K562 (cell line): Measurements from ENCODE around the gene SPATA25. TPM values are rescaled to one million over a fixed set of nuclear protein-coding genes. Genes with fewer than 3 reads are reported as not detected.

Source experiments
- ATAC-seq: fragments of 200-7000 bp; cut with Tn5 transposase; 3 replicates; pipeline ENCODE4 v1.9.1; 2020; ENCODE audit warnings: moderate library complexity
- BruUV-seq: library from RNA; stranded (reverse); fragments of 400-500 nt; replicated peaks from 2 replicates; lab custom pipeline; 2021; lab: Mats Ljungman, UMichigan
- CTCF ChIA-PET: fragments of 300-600 bp; formaldehyde crosslinking; extraction: SDS; loops from one replicate; lab custom pipeline; 2021; ENCODE audit warnings: low intra/inter-chr PET ratio; lab: Yijun Ruan, JAX
- POLR2A ChIA-PET: fragments of 300-600, 350-650 bp; sonication (Branson Sonifier 250); formaldehyde crosslinking; extraction: SDS; loops from one replicate; lab custom pipeline; 2021; ENCODE audit warnings: antibody characterized with exemption, inconsistent platforms; lab: Yijun Ruan, JAX
- DNase-seq, 4 experiments: peaks; one replicate each; pipeline versions ENCODE4 v3.0.0 to v3.0.0-alpha.2; 2011 to 2018; ENCODE audit warnings: low spot score in 3 of 4, mixed read lengths in 3 of 4; ENCODE audit errors: extremely low read depth in 1 of 4
- FAIRE-seq: peaks from 2 replicates; lab custom pipeline; 2011; peaks lifted over from hg19 to GRCh38; lab: Jason Lieb, UNC
- H2AFZ ChIP-seq: 2 replicates; pipeline ENCODE4 v1.6.0; 2011; ENCODE audit warnings: low read depth, low read length, control low read depth, inconsistent platforms
- H3K27ac ChIP-seq: fragments of 200-600 bp; 3 replicates; pipeline ENCODE4 v1.8.0; 2011; ENCODE audit warnings: low read depth, mild to moderate bottlenecking, control low read depth, inconsistent platforms, low read length, moderate library complexity, mixed read lengths; ENCODE audit errors: extremely low read depth
- H3K27me3 ChIP-seq, 2 experiments: fragments of 300-600 bp in 1 of 2; 2 replicates in 1 of 2; 3 replicates in 1 of 2; pipeline versions ENCODE4 v1.6.0 to v1.8.0; 2011; ENCODE audit warnings: inconsistent platforms in 2 of 2, low read length in 2 of 2, mild to moderate bottlenecking in 1 of 2, mixed read lengths in 1 of 2, moderate library complexity in 1 of 2; ENCODE audit not compliant: control insufficient read depth in 2 of 2, insufficient read depth in 2 of 2
- H3K36me3 ChIP-seq: fragments of 300-600 bp; 3 replicates; pipeline ENCODE4 v1.8.0; 2011; ENCODE audit warnings: mild to moderate bottlenecking, low read length, inconsistent platforms; ENCODE audit not compliant: control insufficient read depth, insufficient read depth
- H3K4me1 ChIP-seq, 2 experiments: fragments of 200-600 bp in 1 of 2; replicated peaks in 1 of 2; 2 replicates in 1 of 2; 3 replicates in 1 of 2; pipeline versions ENCODE4 v1.5.1 to v1.8.0; 2011; ENCODE audit warnings: inconsistent platforms in 2 of 2, low read length in 2 of 2, mild to moderate bottlenecking in 1 of 2, mixed read lengths in 1 of 2, moderate library complexity in 1 of 2; ENCODE audit not compliant: control insufficient read depth in 2 of 2, insufficient read depth in 2 of 2
- H3K4me2 ChIP-seq: 2 replicates; pipeline ENCODE4 v1.6.1; 2011; ENCODE audit warnings: low read length, control low read depth, inconsistent platforms, mixed read lengths; ENCODE audit not compliant: insufficient read depth
- H3K4me3 ChIP-seq: fragments of 200-600 bp; sonication (generic), shearing (Covaris generic); 2 replicates; pipeline ENCODE4 v1.5.1; 2016; ENCODE audit warnings: control low read depth, inconsistent platforms
- H3K79me2 ChIP-seq: fragments of 200-600 bp; 3 replicates; pipeline ENCODE4 v1.8.0; 2011; ENCODE audit warnings: low read length, inconsistent platforms; ENCODE audit not compliant: control insufficient read depth, insufficient read depth
- H3K9ac ChIP-seq, 2 experiments: 2 replicates each; pipeline versions ENCODE4 v1.6.0 to v1.6.1; 2011; ENCODE audit warnings: low read depth in 2 of 2, low read length in 2 of 2, control low read depth in 1 of 2, inconsistent platforms in 1 of 2, mild to moderate bottlenecking in 1 of 2, mixed read lengths in 1 of 2; ENCODE audit not compliant: insufficient read depth in 1 of 2
- H3K9me1 ChIP-seq: one replicate; pipeline ENCODE4 v1.6.0; 2011; ENCODE audit warnings: inconsistent platforms, mild to moderate bottlenecking, low read length, moderate library complexity; ENCODE audit not compliant: control insufficient read depth, insufficient read depth
- H3K9me3 ChIP-seq: replicated peaks from 2 replicates; pipeline ENCODE4 v1.5.1; 2011; ENCODE audit warnings: low read depth, low read length, inconsistent platforms; ENCODE audit not compliant: control insufficient read depth, insufficient read depth
- H4K20me1 ChIP-seq: replicated peaks from 2 replicates; pipeline ENCODE4 v1.6.1; 2011; ENCODE audit warnings: low read length, inconsistent platforms, mixed read lengths; ENCODE audit not compliant: control insufficient read depth, insufficient read depth
- CGGBP1 ChIP-seq: fragments of 250-450 bp; sonication (Bioruptor Pico); IDR thresholded peaks from 2 replicates; pipeline ENCODE4 v1.9.0; 2021; ENCODE audit warnings: mild to moderate bottlenecking
- CTCF ChIP-seq, 3 experiments: IDR thresholded peaks in 2 of 3; conservative IDR thresholded peaks in 1 of 3; 2 replicates each; pipeline ENCODE4 v1.5.1; 2011 to 2012; ENCODE audit warnings: low read length in 3 of 3, mild to moderate bottlenecking in 3 of 3, control low read depth in 2 of 3, improper control_type of control experiment in 1 of 3, inconsistent platforms in 1 of 3, low read depth in 1 of 3, mixed read lengths in 1 of 3, moderate library complexity in 1 of 3; ENCODE audit not compliant: insufficient read depth in 2 of 3
- DIDO1 ChIP-seq: fragments of 450-650 bp; IDR thresholded peaks from 2 replicates; pipeline ENCODE4 v1.6.1; 2016; ENCODE audit warnings: low read depth, missing biosample characterization, missing genetic modification characterization
- MYC ChIP-seq, 2 experiments: fragments of 250-450 bp in 1 of 2; sonication (Bioruptor Pico) in 1 of 2; IDR thresholded peaks; 2 replicates each; pipeline versions ENCODE4 v1.5.1 to v1.6.1; 2012 to 2021; ENCODE audit warnings: low read depth in 2 of 2, borderline replicate concordance in 1 of 2, improper control_type of control experiment in 1 of 2, low read length in 1 of 2, mild to moderate bottlenecking in 1 of 2, moderate library complexity in 1 of 2
- NR2C2 ChIP-seq, 2 experiments: fragments of 200-800 bp in 1 of 2; sonication (Bioruptor generic) in 1 of 2; sonication (generic) in 1 of 2; formaldehyde crosslinking in 1 of 2; IDR thresholded peaks; 2 replicates each; pipeline versions ENCODE4 v1.6.1 to v1.8.0; 2016 to 2022; ENCODE audit warnings: mild to moderate bottlenecking in 1 of 2, missing compliant biosample characterization in 1 of 2, missing genetic modification characterization in 1 of 2, missing genetic modification reagents in 1 of 2
- PHF8 ChIP-seq: fragments of 200-600 bp; sonication (generic); IDR thresholded peaks from 2 replicates; pipeline ENCODE4 v1.6.1; 2012; ENCODE audit warnings: mixed run types, mild to moderate bottlenecking, inconsistent platforms, low read length, moderate library complexity, borderline replicate concordance
- POLR2AphosphoS5 ChIP-seq: IDR thresholded peaks from 2 replicates; pipeline ENCODE4 v1.6.1; 2011; ENCODE audit warnings: mild to moderate bottlenecking, low read depth, low read length, moderate library complexity; ENCODE audit not compliant: control insufficient read depth, insufficient read depth
- POLR2G ChIP-seq: fragments of 200-400 bp; formaldehyde crosslinking; IDR thresholded peaks from 2 replicates; pipeline ENCODE4 v1.6.1; 2017; ENCODE audit warnings: low read depth, mild to moderate bottlenecking, antibody characterized with exemption, low read length, moderate library complexity
- SIN3B ChIP-seq: fragments of 450-650 bp; IDR thresholded peaks from 2 replicates; pipeline ENCODE4 v1.6.1; 2017; ENCODE audit warnings: low read depth, mild to moderate bottlenecking, moderate library complexity
- YY1 ChIP-seq, 3 experiments: IDR thresholded peaks; 2 replicates each; pipeline ENCODE4 v1.6.1; 2011; ENCODE audit warnings: low read length in 2 of 3, mild to moderate bottlenecking in 2 of 3, moderate library complexity in 2 of 3, borderline replicate concordance in 1 of 3, control low read depth in 1 of 3, low read depth in 1 of 3; ENCODE audit not compliant: insufficient read depth in 3 of 3, insufficient replicate concordance in 2 of 3, control insufficient read depth in 1 of 3, insufficient read length in 1 of 3; ENCODE audit errors: extremely low read depth in 1 of 3
- ZC3H8 ChIP-seq: fragments of 450-650 bp; IDR thresholded peaks from 2 replicates; pipeline ENCODE4 v1.6.1; 2017
- ZEB2 ChIP-seq: fragments of 450-650 bp; IDR thresholded peaks from 2 replicates; pipeline ENCODE4 v1.6.1; 2016
- WGBS: fragments of 100-300 bp; shearing (Covaris generic); methylation state at CpG from one replicate; pipeline ENCODE4 v1.1.6; 2016; ENCODE audit warnings: low coverage, mixed read lengths; ENCODE audit not compliant: insufficient coverage; ENCODE audit errors: missing lambda C conversion rate; 5-methylcytosine and 5-hydroxymethylcytosine counted together
- in situ Hi-C: fragments of 300-500 bp; cut with MboI; formaldehyde crosslinking; loops from 4 replicates; pipeline ENCODE4 v1.15.0; 2018; ENCODE audit warnings: inconsistent platforms, mixed read lengths
- intact Hi-C: fragments of 100-400 bp; cut with micrococcal nuclease; formaldehyde crosslinking; loops from 2 replicates; pipeline ENCODE4 v1.14.2; 2022
- polyA plus RNA-seq, 8 experiments: library from polyadenylated mRNA; depleted of rRNA in 4 of 8; stranded (reverse) in 5 of 8; unstranded in 3 of 8; fragments of >200 nt; fragmentation: Nextera tagmentation in 2 of 8; fragmentation: Illumina TruSeq in 1 of 8; extraction: Ambion mirVana in 2 of 8; extraction: Trizol in 1 of 8; gene quantifications; 2 replicates each; pipeline versions ENCODE4 v1.2.1 to v1.2.3, GENCODE V29; 2011 to 2014; ENCODE audit warnings: inconsistent platforms in 1 of 8, missing spikeins in 1 of 8
- total RNA-seq, 7 experiments: library from RNA; depleted of rRNA in 6 of 7; stranded (reverse); fragments of >200 nt in 6 of 7; fragmentation: Illumina TruSeq in 2 of 7; extraction: Trizol in 2 of 7; gene quantifications; 2 replicates each; pipeline versions ENCODE4 v1.2.1 to v1.2.3, GENCODE V29; 2011 to 2021; ENCODE audit warnings: low replicate concordance in 1 of 7

SPATA25 gene
- total and polyA plus RNA-seq, 9 of the 15 experiments (the other 6 are each of a cell fraction or from before 2014, with no cell fraction given): 0.21 to 0.95 (median 0.53) TPM; not detected in 3

- TF ChIP-seq YY1 (IDR thresholded peaks at IDR 0.05; ENCODE audit: borderline replicate concordance in 1 of 3, control insufficient read depth in 1 of 3, extremely low read depth in 1 of 3, insufficient read depth in 3 of 3, insufficient read length in 1 of 3, insufficient replicate concordance in 2 of 3, low read depth in 1 of 3, low read length in 2 of 3) (peak in 1 of 3 experiments; percentile 4), CGGBP1 (CRISPR knock-in tag) (no peak), ZC3H8 (no peak)
Observed at GRCh38 chr20:45892049-45892825, 4.8 kb upstream of the SPATA25 start (continued).

- FAIRE-seq (peak; percentile 77), DNase-seq (peak; percentile 96 to 98 (median 97)), ATAC-seq (peak; percentile 93)
- POLR2A ChIA-PET: interaction anchor here (0.6 to 3.3 kb wide), 6 partner anchors 9 to 43 kb away, joined by 3 to 13 read pairs (median 4); partner anchors contain the start of genes ACOT8 and ZSWIM1
- H3K9me3 ChIP-seq: no peaks in the 10 kb centered on the region
- intact Hi-C loops: loop anchor here (5.0 kb wide), 1 partner anchor 71 kb away; no protein-coding TSS in a partner anchor
- peaks cover 33% of the 10 kb centered on the region; the same call in 2 of the 3 replicates for H3K36me3 ChIP-seq
- H3K27ac ChIP-seq: peak within 1 kb of the TSS; percentile 74
- H3K9me1 ChIP-seq: no peaks in the 10 kb centered on the region
- WGBS: under 1% methylated on average over 54 of the region's 78 CpGs
- H3K4me1 ChIP-seq: peaks cover 11 to 40% of the 10 kb centered on the region in 2 experiments
- CTCF ChIA-PET: interaction anchor here (0.8 to 2.7 kb wide), 5 partner anchors 91 to 572 kb away, joined by 3 to 9 read pairs (median 3); no protein-coding TSS in a partner anchor
- peaks cover 7% of the 10 kb centered on the region; the same call in 1 of the 3 replicates for H3K79me2 ChIP-seq
- H3K4me3 ChIP-seq: peak within 1 kb of the TSS; percentile 69
- H2AFZ ChIP-seq: peak within 1 kb of the TSS; percentile 96
- in situ Hi-C loops: no loop called here
- peak within 1 kb of the TSS; percentile 81 for H3K4me2 ChIP-seq
- BruUV-seq: no TSS peak
- peak within 1 kb of the TSS; percentile 74 to 94 for H3K9ac ChIP-seq
- H3K27me3 ChIP-seq: no peaks in the 10 kb centered on the region
- no peaks in the 10 kb centered on the region for H4K20me1 ChIP-seq
- TF ChIP-seq PHF8: peak; percentile 72; the same call in 1 of the 2 replicates
- peak; percentile 68; the same call in 1 of the 2 replicates for TF ChIP-seq POLR2AphosphoS5
- TF ChIP-seq SIN3B: peak; percentile 99
- no peak for TF ChIP-seq NR2C2 (CRISPR knock-in tag; IDR thresholded peaks at IDR 0.05)
- TF ChIP-seq NR2C2 (tag; IDR thresholded peaks at IDR 0.05): peak; percentile 90
- peak; percentile 94 for TF ChIP-seq POLR2G
- peak; percentile 78 for TF ChIP-seq DIDO1
- peak in 2 of 3 experiments; percentile 30 to 39; a peak in 3 of 6 replicates for TF ChIP-seq CTCF (IDR thresholded peaks at IDR 0.05 in 2 of 3, conservative IDR thresholded peaks at IDR 0.05 in 1 of 3; ENCODE audit: insufficient read depth in 2 of 3, low read depth in 1 of 3, low read length in 3 of 3)
- TF ChIP-seq ZEB2: peak; percentile 66
- TF ChIP-seq MYC (IDR thresholded peaks at IDR 0.05; ENCODE audit: low read depth, low read length): peak; percentile 84
- TF ChIP-seq MYC (CRISPR knock-in tag; IDR thresholded peaks at IDR 0.05; ENCODE audit: borderline replicate concordance, low read depth): peak; percentile 78; the same call in 1 of the 2 replicates
Observed at GRCh38 chr20:45890985-45891983, 3.9 kb upstream of the SPATA25 start, which contains the start of the genes CTSA and NEURL2. TSS of gene CTSA (plus strand) at chr20:45891335. CDS start at chr20:45891569, 234 bp downstream. TSS of gene NEURL2 (minus strand) at chr20:45891208. CDS start at chr20:45890991, 217 bp downstream.
